ENCODE data around the gene FBXL17. TPM values are rescaled to one million over a fixed set of nuclear protein-coding genes. Genes with fewer than 3 reads are reported as not detected.

The FBXL17 gene
- total RNA-seq, 1 donor from 2014 or later = 6.5 TPM

DNA sequence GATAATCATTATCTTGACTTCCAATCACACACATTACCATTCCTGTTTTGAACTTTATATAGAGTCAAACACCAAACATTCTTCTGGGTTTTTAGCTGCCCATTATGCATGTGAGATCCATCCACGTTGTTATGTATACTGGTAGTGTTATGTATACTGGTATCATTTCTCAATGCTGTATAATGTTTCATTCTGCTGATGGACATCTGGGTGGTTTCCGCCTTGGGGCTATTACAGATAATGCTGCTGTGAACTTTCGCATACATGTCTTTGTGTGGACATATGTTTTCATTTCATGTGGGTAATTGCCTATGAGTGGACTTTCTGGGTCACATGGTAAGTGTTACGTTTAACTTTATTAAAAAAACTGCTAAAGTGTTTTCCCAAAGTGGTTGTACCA is 493.4 kb downstream of the FBXL17 start:
- DNase-seq = no peak

DNA sequence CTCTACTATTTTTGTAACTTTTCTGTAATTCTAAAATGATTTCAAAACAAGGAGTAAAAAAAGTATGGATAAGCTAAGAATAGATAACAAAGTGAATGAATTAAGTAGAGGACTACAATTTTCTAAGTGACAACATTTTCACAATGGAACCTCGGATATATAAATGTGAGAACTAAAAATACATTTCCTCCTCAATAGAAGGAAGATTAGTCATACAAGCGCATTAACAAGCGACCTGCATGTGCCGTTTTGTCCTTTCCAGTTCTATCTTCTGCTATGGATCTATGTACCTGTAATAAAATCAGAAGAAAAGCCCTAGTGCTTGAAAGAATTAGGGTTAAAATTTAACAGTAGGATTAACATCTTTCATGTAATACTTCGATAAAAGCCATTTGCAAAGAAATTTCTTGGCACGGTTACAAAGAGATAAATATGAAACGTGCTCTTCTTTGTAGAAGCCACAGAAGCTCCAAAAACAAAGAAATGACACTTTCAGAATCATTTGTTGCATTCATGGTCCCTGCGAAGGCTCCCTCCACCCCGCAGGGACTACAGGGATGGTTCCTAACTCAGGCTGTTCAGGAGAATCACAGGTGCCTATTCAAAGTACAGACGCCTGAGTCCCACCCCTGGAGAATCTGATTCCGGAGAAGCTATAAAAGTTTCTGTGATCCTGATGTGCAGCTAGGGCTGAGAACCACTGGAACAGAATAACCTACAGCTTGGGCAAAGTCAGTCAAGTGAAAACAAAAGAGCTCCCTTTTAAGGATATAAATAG is 494.5 kb downstream of the FBXL17 start:
- DNase-seq = peak; percentile 51

DNA sequence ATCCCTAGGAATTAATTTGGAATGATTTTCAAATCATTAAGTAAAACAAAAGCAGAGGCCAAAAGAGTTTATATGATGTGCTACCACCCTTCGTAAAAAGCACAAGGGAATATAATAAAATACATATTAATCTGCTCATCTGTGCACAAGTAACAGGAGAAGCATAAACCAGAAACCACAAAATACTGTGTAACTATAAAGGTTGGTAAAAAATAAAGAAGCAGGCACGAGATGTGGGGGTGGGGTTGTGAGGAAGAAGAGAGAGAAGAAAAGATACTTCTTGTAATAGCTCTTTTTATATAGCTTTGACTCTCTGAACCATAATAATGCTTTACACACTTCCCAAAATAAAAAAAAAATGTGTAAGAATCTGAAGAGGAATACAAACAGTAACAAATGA is 496.3 kb downstream of the FBXL17 start:
- no peak for DNase-seq

DNA sequence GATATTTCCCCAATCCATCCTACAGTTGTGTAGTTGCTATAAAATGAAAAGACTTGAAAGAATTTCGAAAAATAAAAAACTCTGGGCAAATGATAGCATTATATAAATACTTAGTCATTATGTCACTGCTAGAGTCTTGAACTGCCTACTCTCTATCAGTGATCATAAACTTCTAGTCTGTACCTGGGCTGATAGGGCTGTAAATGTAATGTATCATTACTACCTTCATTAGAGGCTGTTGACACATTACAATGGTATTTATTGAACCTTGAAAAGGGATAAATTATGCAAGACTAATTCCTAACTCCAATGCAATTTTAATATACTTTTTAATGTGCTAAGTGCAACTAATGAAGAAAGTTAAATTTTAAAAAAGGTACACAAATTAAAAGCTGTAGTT is 497.0 kb downstream of the FBXL17 start:
- no peak for DNase-seq

DNA sequence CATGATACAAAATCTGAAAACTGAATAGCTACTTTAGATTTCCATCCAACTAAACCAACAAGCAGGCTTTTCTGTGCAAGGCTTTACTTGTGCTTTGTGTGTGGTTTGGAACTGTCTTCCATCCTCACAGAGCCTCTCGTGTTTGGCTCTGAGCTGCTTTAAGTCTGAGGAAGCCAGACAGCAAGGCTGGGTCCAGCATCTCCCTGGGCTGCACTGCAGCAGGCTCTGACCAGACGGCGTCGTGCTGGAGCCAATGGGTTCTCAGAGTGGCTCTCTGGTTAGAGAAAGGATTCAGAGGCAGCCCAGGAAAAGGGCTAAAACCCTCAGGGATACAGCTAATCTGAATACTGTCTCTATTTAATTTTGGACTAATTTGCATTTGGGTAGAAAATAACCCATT is 503.2 kb downstream of the FBXL17 start:
- DNase-seq = no peak

DNA sequence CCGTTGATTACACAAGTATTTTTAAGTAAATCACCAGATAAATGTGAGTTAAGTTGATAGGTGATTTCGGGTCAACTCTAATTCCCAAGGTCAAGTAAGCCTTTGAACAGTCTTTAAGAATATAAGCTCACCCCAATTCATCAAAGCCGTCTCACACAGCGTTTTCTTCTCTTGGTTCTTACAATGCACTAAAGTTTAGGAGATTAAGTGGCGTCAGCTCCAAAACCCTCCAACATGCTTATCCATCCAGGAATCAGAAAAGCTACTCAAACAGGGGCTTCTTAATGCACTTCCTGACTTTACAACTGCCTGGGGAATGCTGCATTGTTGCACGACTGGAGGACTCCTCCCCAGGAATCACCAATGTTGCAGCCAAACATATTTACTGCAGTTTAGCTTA is 505.0 kb downstream of the FBXL17 start:
- no peak for DNase-seq

DNA sequence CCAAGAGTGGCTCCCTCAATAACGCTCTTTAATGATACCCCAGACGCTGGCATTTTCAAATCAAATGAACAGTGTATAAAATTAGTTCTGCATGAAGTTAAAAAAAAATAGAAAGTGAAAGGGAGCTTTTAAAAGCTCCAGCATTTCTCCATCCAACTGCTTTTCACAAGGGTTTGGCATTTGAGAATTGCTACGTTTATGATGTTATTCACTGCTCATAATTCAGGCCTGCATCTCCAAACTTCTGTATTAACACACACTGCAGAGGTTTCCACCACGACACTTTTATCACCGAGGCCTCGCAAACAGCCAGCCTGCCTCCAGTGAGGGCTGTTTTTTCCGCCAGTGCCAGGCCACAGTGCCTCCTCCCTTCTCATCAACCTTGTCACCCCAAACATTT is 505.6 kb downstream of the FBXL17 start:
- no peak for DNase-seq

DNA sequence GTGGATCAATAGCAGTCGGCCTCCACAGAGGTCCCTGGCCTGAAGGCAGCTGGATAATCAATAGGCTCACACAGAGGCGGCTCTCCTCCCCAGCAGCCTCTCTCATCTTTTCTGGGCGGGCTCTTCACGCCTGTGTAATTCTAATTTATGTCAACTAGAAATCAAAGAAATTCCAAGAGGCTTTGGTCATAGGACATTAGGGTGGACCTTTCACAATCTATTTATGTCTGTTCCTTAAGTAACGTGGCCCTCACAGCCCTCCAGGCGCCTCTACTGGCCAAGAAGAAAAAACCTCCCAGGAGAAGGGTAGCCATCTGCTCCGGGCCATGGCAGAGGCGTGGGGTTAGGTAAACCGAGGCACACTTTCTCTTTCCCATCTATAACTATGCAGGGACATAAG is 506.1 kb downstream of the FBXL17 start:
- no peak for DNase-seq

DNA sequence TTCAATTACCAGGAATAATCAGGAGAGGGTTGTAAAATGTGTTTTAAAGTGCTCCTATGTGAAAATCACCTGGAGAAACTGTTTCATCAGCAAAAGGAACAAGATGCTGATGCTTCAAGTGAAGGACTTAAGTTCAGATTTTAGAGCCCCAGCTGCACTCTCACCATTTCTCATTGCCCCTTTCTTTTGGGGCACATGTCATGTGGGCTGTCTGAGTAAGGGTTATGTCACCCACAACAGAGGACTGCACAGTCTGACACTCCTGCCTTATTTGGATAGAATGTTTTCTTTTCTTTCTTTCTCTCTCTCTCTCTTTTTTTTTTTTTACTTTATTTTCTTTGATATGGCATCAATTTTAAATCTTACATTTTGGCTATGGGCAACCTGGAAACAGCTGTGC is 507.1 kb downstream of the FBXL17 start:
- DNase-seq = no peak

DNA sequence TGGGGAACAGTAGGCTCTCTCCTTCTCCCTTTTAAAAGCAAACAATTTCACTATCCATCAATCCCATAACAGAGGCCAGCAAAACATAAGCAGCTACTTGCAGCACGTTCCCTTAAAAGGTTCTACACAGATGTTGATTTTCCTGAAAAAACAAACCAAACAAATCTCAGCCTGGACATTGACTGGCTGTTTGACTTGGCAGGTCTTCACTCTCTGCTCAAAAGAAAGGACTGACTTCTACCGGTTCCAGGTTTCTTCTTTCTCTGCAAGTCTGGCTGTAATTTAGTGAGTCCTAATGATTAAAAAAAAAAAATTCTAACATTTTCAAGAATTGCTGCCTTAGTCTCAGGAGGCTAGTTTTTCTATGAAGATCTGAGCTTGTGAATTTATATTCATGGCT is 508.0 kb downstream of the FBXL17 start:
- DNase-seq = no peak

DNA sequence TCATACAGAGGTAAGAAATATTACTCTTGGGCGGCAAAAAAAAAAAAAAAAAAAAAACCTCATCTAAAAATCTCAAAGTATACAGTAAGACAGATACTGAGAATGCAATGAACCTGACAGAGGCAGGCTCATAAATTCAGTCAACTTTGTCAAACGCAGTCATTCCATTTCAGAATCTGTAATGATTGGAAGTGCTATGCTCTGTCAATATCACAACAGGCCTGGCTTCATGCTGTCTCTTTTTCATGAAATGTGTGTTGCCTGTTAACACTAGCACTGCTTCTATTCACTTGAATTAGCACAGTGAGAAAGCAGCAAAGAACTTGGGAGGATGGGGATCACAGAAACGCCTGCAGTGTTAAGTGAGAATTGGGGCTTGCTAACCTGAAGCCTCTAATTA is 510.9 kb downstream of the FBXL17 start:
- no peak for DNase-seq

DNA sequence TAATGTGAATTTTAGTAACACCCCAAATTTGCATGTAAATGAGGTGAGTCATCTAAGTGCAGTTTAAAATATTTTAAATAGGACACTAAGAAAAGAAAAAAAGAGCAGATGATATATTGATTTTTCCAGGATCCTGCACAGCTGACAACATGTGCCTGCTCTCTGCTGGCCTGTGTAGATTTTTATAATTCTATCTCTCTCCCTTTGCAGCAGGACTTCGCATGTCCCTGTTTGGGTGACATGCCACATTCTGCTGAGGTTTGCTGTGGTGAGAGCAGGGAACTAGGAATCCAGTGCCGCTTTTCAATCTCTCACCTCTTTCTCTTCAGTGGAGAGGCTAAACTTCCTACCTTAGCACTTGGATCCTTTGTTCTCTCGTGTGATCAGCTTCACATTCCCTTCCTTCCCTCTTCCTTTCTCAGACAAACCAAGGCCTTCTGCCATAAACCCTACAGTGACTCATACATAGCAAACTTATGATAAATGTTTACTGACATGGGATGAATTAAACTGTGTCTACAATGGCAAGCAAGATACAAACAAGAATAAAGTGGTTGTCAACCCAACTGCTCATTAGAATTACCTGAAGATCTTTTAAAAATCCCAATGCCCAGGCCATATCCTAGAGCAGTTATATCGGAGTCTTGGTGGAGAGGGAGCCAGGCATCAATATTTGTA is 512.3 kb downstream of the FBXL17 start:
- DNase-seq = peak; percentile 51

DNA sequence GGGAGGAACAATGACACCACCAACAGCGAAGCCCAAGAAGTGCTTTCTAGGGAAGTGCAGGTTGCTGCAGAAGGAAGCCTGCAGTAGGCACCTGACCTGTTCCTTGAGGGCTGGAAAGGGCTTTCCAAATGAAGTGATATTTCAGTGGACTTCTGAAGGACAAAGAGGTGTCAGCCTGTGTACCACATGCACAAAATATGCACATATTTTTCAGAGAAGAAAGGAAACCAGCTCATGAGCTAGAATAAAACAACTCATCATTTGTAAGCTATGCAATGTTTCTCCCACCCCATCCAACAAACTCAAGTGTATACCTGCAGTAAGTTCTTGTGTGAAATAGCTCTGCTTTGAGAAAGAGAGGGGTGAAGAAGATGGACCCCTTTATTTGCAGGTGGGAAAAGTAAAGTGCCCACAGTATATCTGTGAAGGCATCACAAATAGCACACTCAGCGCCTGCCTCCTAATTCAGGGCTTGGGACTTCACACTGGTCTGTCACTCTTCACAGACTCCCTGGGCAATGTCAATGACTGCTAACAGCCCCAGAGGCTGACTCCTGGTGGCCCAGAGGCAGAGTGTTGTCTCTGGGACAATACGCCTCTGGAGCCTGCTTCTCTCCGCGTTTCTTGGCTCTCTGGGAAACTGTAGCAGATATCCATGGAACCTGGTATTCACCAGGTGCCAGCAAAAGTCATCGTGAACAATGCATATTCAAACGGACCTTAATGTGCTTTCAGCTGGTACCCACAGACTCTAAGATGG is 513.1 kb downstream of the FBXL17 start:
- DNase-seq = no peak

DNA sequence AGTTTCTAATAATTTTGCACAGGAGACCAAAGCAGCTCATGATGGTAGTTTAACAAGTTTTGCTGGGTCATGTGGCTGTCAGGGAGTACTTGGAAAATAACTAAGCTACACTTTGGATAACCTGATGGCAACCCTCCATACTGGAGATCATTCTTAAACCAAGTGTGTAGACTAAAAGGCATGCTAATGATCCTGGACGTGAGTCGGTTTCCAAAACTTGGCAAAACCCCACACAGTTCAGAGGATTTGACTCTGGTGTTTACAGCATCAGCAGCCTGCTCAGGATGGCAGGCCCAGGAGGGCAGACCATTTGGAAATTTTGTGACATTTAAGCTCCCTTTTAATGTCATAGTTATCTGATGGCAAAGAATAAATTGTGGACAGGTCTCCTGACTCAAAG is 514.6 kb downstream of the FBXL17 start:
- no peak for DNase-seq

DNA sequence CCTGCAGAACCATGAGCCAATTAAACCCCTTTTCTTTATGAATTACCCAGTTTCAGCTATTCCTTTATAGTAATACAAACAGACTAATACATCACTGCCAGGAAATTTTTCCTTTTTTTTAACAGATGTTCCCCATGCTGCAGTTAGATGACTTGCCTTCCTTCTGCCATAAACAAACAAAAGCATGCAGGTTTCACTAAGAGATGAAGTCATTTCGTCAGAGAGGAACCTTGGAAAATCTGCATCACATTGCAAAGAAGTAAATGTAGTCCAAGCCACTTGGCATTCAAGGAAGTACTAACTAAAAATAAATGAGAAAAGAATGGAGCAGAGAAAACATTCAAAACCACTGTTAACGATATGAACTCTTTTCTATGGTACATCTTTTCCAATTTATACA is 517.1 kb downstream of the FBXL17 start:
- DNase-seq = peak; percentile 20

DNA sequence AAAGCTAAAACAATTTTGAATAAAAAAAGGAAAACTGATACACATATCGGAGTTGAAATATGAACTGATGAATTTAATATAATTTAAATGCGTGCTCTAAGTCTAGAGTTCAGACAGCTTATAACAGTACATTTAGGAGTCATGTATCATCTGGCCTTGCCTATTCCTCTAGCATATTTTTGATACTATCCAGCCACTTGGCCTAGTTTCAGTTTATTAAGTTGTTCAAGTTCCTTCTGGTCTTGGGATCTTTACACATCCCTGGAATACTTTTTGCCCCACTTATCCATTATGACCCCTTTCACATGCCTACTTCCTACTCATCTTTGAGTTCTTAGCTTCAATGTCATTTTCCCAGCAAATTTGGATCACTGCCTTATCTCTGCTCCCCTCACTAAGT is 518.8 kb downstream of the FBXL17 start:
- no peak for DNase-seq

DNA sequence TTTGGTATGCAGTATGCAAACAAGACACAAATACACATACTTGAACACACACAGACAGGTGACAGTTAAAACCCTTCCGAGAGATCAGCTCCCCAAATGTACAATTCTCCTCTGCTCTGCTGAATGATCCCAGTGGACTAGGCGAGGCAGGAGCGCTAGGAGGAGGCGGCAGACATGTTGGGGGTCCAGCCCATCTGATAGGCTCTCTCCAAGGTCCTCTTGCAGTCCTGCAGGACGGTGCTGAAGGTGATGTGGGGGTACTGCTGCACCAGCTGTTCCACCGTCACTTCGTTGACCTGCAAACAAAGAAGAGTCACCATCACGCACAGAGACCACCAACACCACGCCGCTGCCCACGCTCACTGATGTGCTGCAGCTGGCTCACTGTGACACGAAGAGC is 520.3 kb downstream of the FBXL17 start:
- no peak for DNase-seq

DNA sequence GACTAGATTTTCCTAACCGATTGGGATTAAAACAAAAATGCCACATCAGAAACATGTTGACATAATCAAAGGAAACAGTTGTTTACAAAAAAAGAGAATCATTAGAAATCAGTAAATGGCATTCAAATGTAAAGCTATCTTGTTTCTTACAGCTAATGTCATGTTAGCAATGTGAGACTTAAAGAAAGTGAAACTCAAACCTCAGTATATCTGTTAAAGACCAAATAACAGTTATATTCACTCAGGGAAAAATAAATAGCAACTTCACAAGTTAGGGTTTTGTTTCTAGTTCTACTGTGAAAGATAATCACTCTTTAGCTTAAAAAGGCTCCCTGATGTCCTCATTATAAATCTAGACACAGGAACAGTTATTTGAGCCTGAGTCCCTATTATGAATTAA is 521.9 kb downstream of the FBXL17 start:
- no peak for DNase-seq

DNA sequence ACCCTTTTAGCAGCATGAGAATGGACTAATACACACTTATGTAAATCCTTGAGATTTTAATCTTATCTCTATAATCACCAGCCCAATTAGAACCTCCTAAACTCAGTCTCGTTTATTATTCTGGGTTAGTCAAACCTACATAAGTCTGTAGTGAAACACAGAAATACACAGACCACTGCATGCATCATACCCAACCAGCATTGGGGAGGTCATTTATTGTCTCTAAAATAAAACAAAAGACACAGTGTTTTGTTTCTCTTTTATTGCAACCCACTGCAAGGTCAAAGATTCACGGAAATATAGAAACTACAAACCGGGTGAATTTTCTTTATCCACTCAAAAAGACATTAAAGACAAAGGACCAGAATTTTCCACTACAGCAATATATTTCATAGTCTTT is 523.1 kb downstream of the FBXL17 start:
- no peak for DNase-seq

DNA sequence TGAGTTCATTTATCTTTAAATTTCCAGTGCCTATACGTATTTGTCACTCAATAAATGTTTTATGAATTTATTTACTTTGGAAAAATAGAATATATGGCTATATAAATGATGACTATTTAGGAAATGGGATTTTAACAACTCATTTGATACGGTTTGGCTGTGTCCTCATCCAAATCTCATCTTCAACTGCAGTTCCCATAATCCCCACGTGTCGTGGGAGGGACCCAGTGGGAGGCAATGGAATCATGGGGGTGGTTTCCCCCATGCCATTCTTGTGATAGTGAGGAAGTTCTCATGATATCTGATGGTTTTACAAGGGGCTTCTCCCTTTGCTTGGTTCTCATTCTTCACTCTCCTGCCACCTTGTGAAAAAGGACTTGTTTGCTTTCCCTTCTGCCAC is 523.6 kb downstream of the FBXL17 start:
- no peak for DNase-seq

DNA sequence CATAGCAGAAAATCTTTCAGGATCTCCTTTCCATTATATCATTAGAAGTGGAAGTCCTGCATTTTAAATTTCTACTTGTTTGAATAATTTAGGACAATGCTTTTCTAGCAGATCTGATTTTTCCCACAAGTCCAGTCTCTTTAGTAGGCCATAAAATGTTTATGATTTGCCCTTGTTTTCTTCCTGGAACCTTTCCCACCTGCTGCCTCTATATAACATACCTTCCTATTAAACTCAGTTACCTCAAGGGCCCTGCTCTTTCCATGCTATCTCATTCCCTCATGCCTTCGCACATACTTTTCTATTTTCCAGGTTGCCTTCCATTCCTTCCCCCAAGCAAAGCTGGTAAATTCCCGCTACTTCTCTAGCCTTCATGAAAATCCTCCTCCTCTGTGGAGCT is 524.1 kb downstream of the FBXL17 start:
- DNase-seq = no peak

DNA sequence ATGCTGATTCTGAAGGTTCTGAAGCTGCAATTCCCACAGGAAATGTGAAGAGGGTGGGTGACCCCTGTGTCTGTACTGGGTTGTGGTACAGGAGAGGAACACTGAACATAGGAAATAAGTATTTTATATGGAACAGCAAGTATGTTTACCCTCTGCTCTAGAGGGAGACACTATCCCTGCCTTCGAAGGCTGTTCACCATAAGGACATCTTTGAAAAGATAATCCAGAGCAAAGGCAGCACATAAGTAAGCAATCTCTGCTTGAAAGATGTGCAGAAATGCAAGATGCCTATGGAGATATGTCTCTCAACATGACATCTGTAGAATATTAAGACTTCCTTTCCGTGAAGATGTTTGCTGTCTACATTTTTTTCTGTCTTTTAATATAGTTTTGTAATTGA is 526.7 kb downstream of the FBXL17 start:
- peak; percentile 7 for DNase-seq

DNA sequence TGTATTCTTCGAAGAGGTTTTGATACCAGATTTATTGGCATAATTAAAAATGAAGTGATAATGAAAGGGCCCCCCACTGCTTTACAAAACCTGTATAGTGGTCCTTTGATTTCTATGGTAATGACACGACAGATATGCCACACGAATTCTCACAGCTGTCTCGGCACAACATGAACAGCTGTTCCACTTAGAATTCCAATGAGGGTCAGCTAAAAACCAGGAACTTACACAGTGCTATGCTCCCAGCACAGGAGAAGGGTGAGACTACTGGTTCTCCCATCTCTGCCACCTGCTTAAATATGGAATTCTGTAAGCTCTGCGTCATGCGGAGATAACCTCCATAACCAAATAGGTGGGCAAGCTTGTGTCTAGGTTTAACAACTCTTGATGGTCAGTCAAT is 528.2 kb downstream of the FBXL17 start:
- no peak for DNase-seq

DNA sequence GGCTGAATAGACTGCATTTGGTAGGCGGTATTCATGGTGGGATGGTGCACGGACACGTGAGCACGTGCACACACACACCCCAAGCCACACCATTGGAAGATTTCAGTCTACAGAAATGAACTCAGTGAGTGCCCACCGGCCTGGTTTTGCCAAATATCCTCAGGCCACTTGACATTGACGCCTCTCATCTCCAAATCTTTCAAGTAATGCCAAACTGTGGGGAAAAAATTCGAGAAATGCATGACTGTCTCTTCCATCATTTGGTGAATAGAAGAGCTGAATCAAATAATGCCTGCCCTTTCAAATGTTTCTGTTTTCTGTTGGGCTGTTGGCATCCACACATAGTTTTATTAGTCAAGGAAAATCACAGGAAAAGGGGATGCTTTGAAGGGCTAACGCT is 528.9 kb downstream of the FBXL17 start:
- no peak for DNase-seq
